Measurements from ENCODE around the gene MYO3B.

MYO3B gene

GRCh38 chr2:170336916-170337315 is 159.0 kb downstream of the MYO3B start:
- TF ChIP-seq CTCF (IDR thresholded peaks at IDR 0.05): no peak

GRCh38 chr2:170339322-170339721 is 161.4 kb downstream of the MYO3B start:
- no peak for TF ChIP-seq CTCF (IDR thresholded peaks at IDR 0.05)

DNA sequence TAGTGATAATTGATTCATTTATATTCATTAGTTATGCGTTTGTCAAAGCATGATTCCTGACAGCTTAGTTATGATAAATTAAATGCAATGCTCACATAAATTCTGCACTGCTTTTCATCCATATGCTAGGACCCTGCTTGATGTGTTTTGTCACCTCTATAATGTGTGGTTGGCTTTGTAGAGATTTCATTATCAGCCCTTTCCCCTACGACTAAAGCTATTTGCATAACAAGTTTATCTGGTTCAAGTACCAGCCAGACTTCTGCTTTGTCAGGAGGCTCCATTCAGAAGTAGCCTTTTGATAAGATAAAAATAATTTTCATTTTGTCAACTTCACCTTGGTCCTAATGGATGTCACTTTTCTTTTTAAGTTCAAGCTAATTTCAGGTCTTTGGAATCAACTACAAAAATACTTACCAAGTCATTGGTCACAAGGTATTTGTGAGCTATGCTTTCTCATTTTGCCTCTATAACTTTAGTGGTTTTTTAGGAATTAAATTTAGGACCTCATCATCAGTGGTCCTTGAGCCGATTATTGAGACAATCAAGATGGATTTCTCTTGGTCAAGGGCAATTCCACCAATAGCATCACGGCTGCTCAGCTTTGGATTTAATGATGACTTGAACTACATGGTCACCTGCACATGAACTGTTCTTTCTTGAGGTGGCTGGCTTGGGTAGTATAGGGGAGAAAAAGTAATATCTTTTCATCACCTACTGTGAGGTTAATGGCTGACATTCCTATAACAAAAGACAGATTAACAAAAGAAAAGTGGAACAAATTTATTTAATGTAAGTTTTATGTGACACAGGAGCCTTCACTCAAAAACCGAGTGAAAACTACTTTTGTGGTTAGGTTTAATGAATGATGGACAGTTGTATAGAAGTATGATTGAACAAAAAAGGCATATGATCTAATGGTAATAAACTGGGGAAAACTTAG is 162.1 kb downstream of the MYO3B start:
- TF ChIP-seq CTCF (IDR thresholded peaks at IDR 0.05): no peak

DNA sequence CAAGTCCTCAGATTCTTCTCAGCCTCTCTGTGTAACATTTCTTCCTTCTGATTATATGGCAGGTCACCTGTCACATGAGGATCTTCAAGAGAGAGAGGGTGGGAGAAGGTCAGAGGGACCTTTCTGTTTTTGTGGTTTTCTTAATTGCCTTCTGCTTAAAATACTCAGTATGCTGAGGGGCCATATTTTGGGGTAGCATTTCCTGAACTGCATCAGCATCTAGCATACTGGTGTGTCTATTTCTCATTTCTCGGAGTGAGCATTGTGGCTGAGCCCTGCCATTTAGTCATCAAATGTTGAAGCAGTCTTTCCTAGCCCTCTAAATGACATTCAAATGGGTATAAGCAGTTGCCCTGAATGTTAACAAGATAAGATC is 162.7 kb downstream of the MYO3B start:
- TF ChIP-seq CTCF (IDR thresholded peaks at IDR 0.05): no peak

DNA sequence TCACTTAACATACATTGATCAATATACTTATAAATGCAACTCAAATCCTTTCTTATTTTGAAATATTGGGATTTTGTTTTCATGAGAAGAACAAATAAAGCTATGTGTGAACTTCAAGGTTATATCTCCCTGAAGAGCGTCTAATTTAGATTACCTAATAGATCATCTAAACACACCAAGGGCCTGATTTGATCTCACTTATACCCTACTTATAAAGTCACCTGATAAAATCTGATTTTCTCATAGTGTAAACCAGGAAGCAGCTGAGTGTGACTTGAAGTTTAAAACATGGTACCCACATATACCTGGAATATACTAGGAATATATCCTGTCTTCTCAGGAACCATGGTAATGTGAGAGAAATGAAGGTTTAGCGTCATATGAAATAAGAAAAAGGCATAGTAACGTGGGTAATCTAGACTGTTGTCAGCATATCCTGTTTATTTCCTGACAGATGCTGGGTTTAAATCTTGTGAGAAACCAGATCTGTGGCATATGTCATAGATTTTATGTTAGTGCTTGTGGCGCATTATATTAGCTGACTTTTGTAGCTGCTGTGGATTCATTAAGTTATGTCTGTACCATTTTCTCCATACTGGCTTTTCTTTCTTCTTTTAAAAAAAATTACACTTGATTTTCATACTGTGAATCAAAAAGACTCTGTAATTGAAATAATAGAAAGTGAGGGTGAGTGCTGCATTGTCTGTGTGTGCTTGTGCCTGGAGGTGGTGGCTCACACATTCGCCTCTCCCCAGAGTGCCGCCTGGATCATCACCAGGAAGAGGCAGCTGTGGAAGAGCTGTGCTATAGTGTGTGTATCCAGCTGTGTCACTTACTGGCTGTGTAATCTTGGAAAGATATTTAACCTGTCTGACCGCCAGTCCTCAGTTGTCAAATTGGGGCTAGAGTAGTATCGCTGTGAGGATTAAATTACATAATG is 164.0 kb downstream of the MYO3B start:
- TF ChIP-seq CTCF (IDR thresholded peaks at IDR 0.05): no peak

- no peak for TF ChIP-seq CTCF (IDR thresholded peaks at IDR 0.05)
Observed at GRCh38 chr2:170344663-170345346, 166.9 kb downstream of the MYO3B start.

GRCh38 chr2:170345607-170346006 is 167.7 kb downstream of the MYO3B start:
- TF ChIP-seq CTCF (IDR thresholded peaks at IDR 0.05): no peak
